PC-3 (cell line): ENCODE data around the gene LSM3. TPM values are rescaled to one million over a fixed set of nuclear protein-coding genes. Genes with fewer than 3 reads are reported as not detected.

Source experiments
- ATAC-seq: fragments of 200-7000 bp; cut with Tn5 transposase; 2 replicates; pipeline ENCODE4 v1.9.1; 2020; ENCODE audit warnings: mild to moderate bottlenecking, moderate library complexity
- Bru-seq: library from RNA; stranded (reverse); fragments of 400-500 nt; gene quantifications from one replicate; lab custom pipeline; 2021; lab: Mats Ljungman, UMichigan
- BruChase-seq, 2 experiments: library from RNA; stranded (reverse); fragments of 400-500 nt; gene quantifications; one replicate each; lab custom pipeline; 2021; lab: Mats Ljungman, UMichigan
- BruUV-seq: library from RNA; stranded (reverse); fragments of 400-500 nt; replicated peaks from 2 replicates; lab custom pipeline; 2021; lab: Mats Ljungman, UMichigan
- CTCF ChIA-PET: fragments of 300-600 bp; sonication (Branson Sonifier 250); formaldehyde crosslinking; loops from one replicate; lab custom pipeline; 2022; ENCODE audit warnings: antibody characterized with exemption; lab: Charles Lee
- POLR2A ChIA-PET: fragments of 300-600 bp; sonication (Branson Sonifier 250); formaldehyde crosslinking; loops from one replicate; lab custom pipeline; 2022; ENCODE audit warnings: antibody characterized with exemption; ENCODE audit not compliant: unreplicated experiment; lab: Charles Lee
- DNase-seq: peaks from one replicate; pipeline ENCODE4 v3.0.0-alpha.2; 2015
- H2AFZ ChIP-seq: fragments of 300-600 bp; sonication (generic); 2 replicates; pipeline ENCODE4 v1.6.0; 2016; ENCODE audit warnings: antibody characterized with exemption, low read length
- H3F3A ChIP-seq: fragments of 300-600 bp; sonication (generic); one replicate; pipeline ENCODE4 v1.6.0; 2017; ENCODE audit warnings: antibody characterized with exemption, low read length, control low read depth, mild to moderate bottlenecking; ENCODE audit not compliant: unreplicated experiment
- H3K27ac ChIP-seq: fragments of 300-600 bp; sonication (generic); 2 replicates; pipeline ENCODE4 v1.5.1; 2016; ENCODE audit warnings: mild to moderate bottlenecking, low read length
- H3K27me3 ChIP-seq: fragments of 300-600 bp; sonication (generic); 2 replicates; pipeline ENCODE4 v1.6.1; 2016; ENCODE audit warnings: low read length, mixed read lengths
- H3K36me3 ChIP-seq: fragments of 300-600 bp; sonication (generic); 2 replicates; pipeline ENCODE4 v1.6.1; 2016; ENCODE audit warnings: low read depth, mixed run types, low read length, mixed read lengths
- H3K4me1 ChIP-seq: fragments of 300-600 bp; sonication (generic); 2 replicates; pipeline ENCODE4 v1.5.1; 2016; ENCODE audit warnings: low read length; ENCODE audit not compliant: insufficient read depth
- H3K4me2 ChIP-seq: fragments of 300-600 bp; sonication (generic); 2 replicates; pipeline ENCODE4 v1.6.0; 2016; ENCODE audit warnings: low read length
- H3K4me3 ChIP-seq: fragments of 300-600 bp; sonication (generic); 2 replicates; pipeline ENCODE4 v1.5.1; 2016; ENCODE audit warnings: mild to moderate bottlenecking, low read length, mixed read lengths
- H3K79me2 ChIP-seq: fragments of 300-600 bp; sonication (generic); 2 replicates; pipeline ENCODE4 v1.6.1; 2017; ENCODE audit warnings: low read length, mixed read lengths
- H3K9ac ChIP-seq: fragments of 300-600 bp; sonication (generic); 2 replicates; pipeline ENCODE4 v1.6.0; 2016; ENCODE audit warnings: mild to moderate bottlenecking, low read length
- H3K9me2 ChIP-seq: fragments of 300-600 bp; sonication (generic); replicated peaks from 2 replicates; pipeline ENCODE4 v1.6.1; 2016; ENCODE audit warnings: mixed run types, low read length, mixed read lengths
- H3K9me3 ChIP-seq: fragments of 300-600 bp; sonication (generic); 2 replicates; pipeline ENCODE4 v1.6.1; 2016; ENCODE audit warnings: low read length, mixed read lengths
- H4K20me1 ChIP-seq: fragments of 300-600 bp; sonication (generic); 2 replicates; pipeline ENCODE4 v1.6.1; 2016; ENCODE audit warnings: low read length, mixed read lengths
- CTCF ChIP-seq: fragments of 300-600 bp; sonication (generic); conservative IDR thresholded peaks from 2 replicates; pipeline ENCODE4 v1.5.1; 2017; ENCODE audit warnings: antibody characterized with exemption, low read depth, mild to moderate bottlenecking, low read length
- EZH2 ChIP-seq: fragments of 300-600 bp; sonication (generic); IDR thresholded peaks from one replicate; pipeline ENCODE4 v1.6.1; 2017; ENCODE audit warnings: antibody characterized with exemption, mild to moderate bottlenecking, low read length; ENCODE audit not compliant: unreplicated experiment
- EZH2phosphoT487 ChIP-seq: fragments of 300-600 bp; sonication (generic); IDR thresholded peaks from 2 replicates; pipeline ENCODE4 v1.6.1; 2018; ENCODE audit warnings: mild to moderate bottlenecking, antibody characterized with exemption, low read length, borderline replicate concordance
- intact Hi-C: fragments of 100-400 bp; cut with micrococcal nuclease; formaldehyde crosslinking; loops from 2 replicates; pipeline ENCODE4 v1.9.0; 2023
- long read RNA-seq: library from polyadenylated mRNA; unstranded; transcript quantifications from one replicate; pipeline ENCODE4 v2.0.0, GENCODE V29; 2021; ENCODE audit not compliant: unreplicated experiment
- total RNA-seq: library from RNA; depleted of rRNA; stranded (reverse); fragments of >200 nt; gene quantifications from 2 replicates; pipeline ENCODE4 v1.2.3, GENCODE V29; 2014; rRNA removed

Gene LSM3
- total RNA-seq (22.0 and 27.2 TPM in 2 replicates), Bru-seq, nascent RNA (percentile 87 among the genes with signal in this experiment), BruChase-seq, experiment 1, labeled RNA remaining after a 6-hour chase (percentile 87 among the genes with signal in this experiment), BruChase-seq, experiment 2, labeled RNA remaining after a 2-hour chase (percentile 70 among the genes with signal in this experiment)
- long read RNA-seq, transcript LSM3-201 (4 exons, 3,815 nt), result major isoform, 84 of 176 reads
- long read RNA-seq, partial matches to known transcripts, result 92 of 176 reads
- long read RNA-seq, other reads (novel, unspliced or antisense), result 0 of 176 reads

DNA sequence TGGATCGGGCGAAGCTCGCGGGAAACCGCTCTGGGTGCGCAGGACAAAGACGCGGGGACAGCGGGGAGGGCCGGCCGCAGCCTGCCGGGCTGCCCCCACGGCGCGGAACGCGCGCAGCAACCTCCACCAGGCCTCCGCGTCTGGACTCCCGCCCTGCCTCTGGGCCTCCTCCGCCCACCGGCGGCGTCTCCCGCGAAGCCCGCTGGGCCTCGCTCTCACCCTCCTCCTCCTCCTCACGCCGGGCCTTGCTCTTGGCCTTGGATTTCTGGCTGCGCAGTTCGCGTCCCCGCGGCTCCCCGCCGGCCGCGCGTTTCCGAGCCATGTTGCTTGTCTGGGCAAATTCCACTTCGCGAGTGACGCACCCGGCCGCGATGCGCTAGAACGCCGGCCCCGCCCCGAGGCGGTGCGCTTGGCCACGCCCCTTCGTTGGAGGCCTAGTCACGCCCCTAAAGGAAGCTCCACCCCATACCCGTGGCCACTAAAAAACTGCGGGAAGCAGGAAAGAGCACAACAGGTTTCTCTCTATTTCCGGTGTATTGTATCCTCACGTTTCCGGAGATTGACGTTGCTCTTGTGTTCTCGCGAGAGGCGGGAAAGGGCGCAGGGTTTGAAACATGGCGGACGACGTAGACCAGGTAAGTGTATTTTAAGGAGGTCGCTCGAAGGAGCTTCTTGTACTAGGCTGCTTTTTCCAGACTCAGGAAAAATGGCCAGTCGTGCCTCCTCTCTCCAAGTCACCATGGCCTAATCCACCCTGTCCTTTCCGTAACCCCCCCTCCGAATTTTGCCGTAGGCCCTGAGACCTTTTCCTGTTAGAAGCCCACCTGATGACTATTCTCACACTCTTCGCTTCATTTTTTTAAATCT is at the start of gene LSM3, which contains the start of gene XPC:
Gene LSM3 (plus strand): TSS at position 571 of the 867 bp plus-strand sequence. CDS start 44 bp downstream, at position 615.
Gene XPC (minus strand): TSS at position 355 of the 867 bp plus-strand sequence. CDS start 33 bp downstream, at position 322.
- H3F3A ChIP-seq, result no peaks in the 10 kb centered on the region
- peak; percentile 95 for ATAC-seq
- intact Hi-C loops, result loop anchor here (1.0 to 5.0 kb wide), 4 partner anchors 34 to 474 kb away; partner anchors contain the start of genes CCDC174 and CHCHD4
- H2AFZ ChIP-seq, result peak within 1 kb of the TSS; percentile 66
- peaks cover 86% of the 10 kb centered on the region for H3K79me2 ChIP-seq
- H3K27me3 ChIP-seq, result no peaks in the 10 kb centered on the region
- H3K9me2 ChIP-seq, result no peaks in the 10 kb centered on the region
- peaks cover 21% of the 10 kb centered on the region; the same call in 1 of the 2 replicates for H3K36me3 ChIP-seq
- DNase-seq, result peak; percentile 99
- TF ChIP-seq CTCF (no peak), EZH2 (no peak), EZH2phosphoT487 (no peak)
- peaks cover 31% of the 10 kb centered on the region for H3K4me1 ChIP-seq
- CTCF ChIA-PET, result interaction anchor here (0.6 kb wide), 1 partner anchor 64 kb away, joined by 4 read pairs; no protein-coding TSS in a partner anchor
- H4K20me1 ChIP-seq, result peaks cover 9% of the 10 kb centered on the region; the same call in 1 of the 2 replicates
- POLR2A ChIA-PET, result interaction anchor here (0.5 to 1.5 kb wide), 11 partner anchors 8 to 1567 kb away, joined by 3 to 20 read pairs (median 4); partner anchors contain the start of genes CHCHD4 and TMEM43
- peak within 1 kb of the TSS; percentile 39 for H3K27ac ChIP-seq
- H3K4me2 ChIP-seq, result peak within 1 kb of the TSS; percentile 92
- peak within 1 kb of the TSS; percentile 90 for H3K9ac ChIP-seq
- BruUV-seq, result no TSS peak
- no peaks in the 10 kb centered on the region for H3K9me3 ChIP-seq
- H3K4me3 ChIP-seq, result peak within 1 kb of the TSS; percentile 74

DNA sequence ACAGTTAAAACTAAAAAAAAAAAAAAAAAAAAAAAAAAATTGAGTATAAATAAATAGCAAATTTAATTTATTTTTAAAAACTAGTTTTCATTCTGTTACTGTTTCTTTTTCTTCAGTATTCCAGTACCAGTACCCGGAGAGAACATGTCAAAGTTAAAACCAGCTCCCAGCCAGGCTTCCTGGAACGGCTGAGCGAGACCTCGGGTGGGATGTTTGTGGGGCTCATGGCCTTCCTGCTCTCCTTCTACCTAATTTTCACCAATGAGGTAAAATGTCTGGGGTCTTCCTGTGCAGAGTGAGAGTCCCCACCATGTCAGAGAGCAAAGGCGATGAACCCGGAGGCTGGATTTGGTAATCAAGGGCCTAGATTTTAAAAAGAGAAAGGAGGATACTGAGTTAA is 49.3 kb upstream of the LSM3 start:
- no peaks in the 10 kb centered on the region for H3K9me2 ChIP-seq
- H3K36me3 ChIP-seq, result peaks cover 52% of the 10 kb centered on the region
- H3K27me3 ChIP-seq, result no peaks in the 10 kb centered on the region
- peaks cover 11% of the 10 kb centered on the region for H3K4me1 ChIP-seq
- no peak overlapping the region for H3K9ac ChIP-seq
- intact Hi-C loops, result loop anchor here (10.0 kb wide), 1 partner anchor 474 kb away; no protein-coding TSS in a partner anchor
- no TSS peak for BruUV-seq
- H3K9me3 ChIP-seq, result no peaks in the 10 kb centered on the region
- DNase-seq, result no peak
- peaks cover 49% of the 10 kb centered on the region for H3K79me2 ChIP-seq
- H4K20me1 ChIP-seq, result peaks cover 30% of the 10 kb centered on the region
- POLR2A ChIA-PET, result no interaction called here
- no peak for ATAC-seq
- CTCF ChIA-PET, result no interaction called here
- TF ChIP-seq EZH2phosphoT487 (no peak), CTCF (no peak), EZH2 (no peak)
- no peak overlapping the region for H3K4me3 ChIP-seq
- no peak overlapping the region for H3K4me2 ChIP-seq
- H3K27ac ChIP-seq, result no peak overlapping the region
- H3F3A ChIP-seq, result no peaks in the 10 kb centered on the region
- no peak overlapping the region for H2AFZ ChIP-seq
